A549 (cell line): Measurements from ENCODE around the gene MOB2. TPM values are rescaled to one million over a fixed set of nuclear protein-coding genes. Genes with fewer than 3 reads are reported as not detected.

Experiments used
- ATAC-seq, 2 experiments: fragments of 200-7000 bp in 1 of 2; fragments of >200 bp in 1 of 2; cut with Nextera tagmentation in 1 of 2; cut with Tn5 transposase in 1 of 2; 3 replicates each; pipeline versions ENCODE4 v1.8.0 to v1.9.1; 2018 to 2020; ENCODE audit warnings: mild to moderate bottlenecking in 1 of 2, moderate library complexity in 1 of 2
- CTCF ChIA-PET: fragments of 300-600 bp; sonication (Branson Sonifier 250); formaldehyde crosslinking; extraction: SDS; loops from one replicate; lab custom pipeline; 2021; ENCODE audit warnings: antibody characterized with exemption, inconsistent platforms; lab: Yijun Ruan, JAX
- POLR2A ChIA-PET: fragments of 350-600 bp; formaldehyde crosslinking; extraction: SDS; loops from one replicate; lab custom pipeline; 2021; ENCODE audit warnings: antibody characterized with exemption, inconsistent platforms; lab: Yijun Ruan, JAX
- DNase-seq, 2 experiments: peaks; one replicate each; pipeline versions ENCODE4 v3.0.0 to v3.0.0-alpha.2; 2011 to 2016; ENCODE audit warnings: low read depth in 1 of 2, low spot score in 1 of 2
- FAIRE-seq: peaks from 2 replicates; lab custom pipeline; 2011; peaks lifted over from hg19 to GRCh38; lab: Jason Lieb, UNC
- H3K27ac ChIP-seq, 2 experiments: fragments of >200 bp; sonication (Bioruptor Twin); formaldehyde crosslinking; 3 replicates each; pipeline ENCODE4 v1.5.1; 2016 to 2017
- H3K4me1 ChIP-seq: fragments of >200 bp; sonication (Bioruptor Twin); formaldehyde crosslinking; 3 replicates; pipeline ENCODE4 v1.6.1; 2016
- H3K4me2 ChIP-seq: fragments of >200 bp; sonication (Bioruptor Twin); formaldehyde crosslinking; 3 replicates; pipeline ENCODE4 v1.6.1; 2016
- H3K4me3 ChIP-seq: fragments of >200 bp; sonication (Bioruptor Twin); formaldehyde crosslinking; 3 replicates; pipeline ENCODE4 v1.5.1; 2016
- H3K9me3 ChIP-seq: fragments of >200 bp; sonication (Bioruptor Twin); formaldehyde crosslinking; 3 replicates; pipeline ENCODE4 v1.6.1; 2016
- CBX2 ChIP-seq: fragments of 200-600 bp; sonication (generic); IDR thresholded peaks from 2 replicates; pipeline ENCODE4 v1.6.1; 2016; ENCODE audit warnings: low read depth, mild to moderate bottlenecking, borderline replicate concordance
- CBX8 ChIP-seq: fragments of 200-600 bp; sonication (generic); IDR thresholded peaks from 2 replicates; pipeline ENCODE4 v1.6.1; 2016
- CHD4 ChIP-seq: fragments of 200-600 bp; sonication (generic); IDR thresholded peaks from 2 replicates; pipeline ENCODE4 v1.6.1; 2016; ENCODE audit warnings: antibody characterized with exemption, mild to moderate bottlenecking, borderline replicate concordance
- CTCF ChIP-seq: fragments of >200 bp; sonication (Bioruptor Twin); formaldehyde crosslinking; IDR thresholded peaks from 3 replicates; pipeline ENCODE4 v1.5.1; 2016
- EP300 ChIP-seq, 2 experiments: fragments of >200 bp; sonication (Bioruptor Twin); formaldehyde crosslinking; IDR thresholded peaks; 2 replicates in 1 of 2; 3 replicates in 1 of 2; pipeline ENCODE4 v1.6.1; 2016 to 2017
- GATA3 ChIP-seq: IDR thresholded peaks from 2 replicates; pipeline ENCODE4 v1.6.1; 2012; ENCODE audit warnings: borderline replicate concordance
- HDAC2 ChIP-seq: fragments of 200-600 bp; sonication (generic); IDR thresholded peaks from 2 replicates; pipeline ENCODE4 v1.6.1; 2016
- HOXA7 ChIP-seq: fragments of 250-450 bp; sonication (Bioruptor Pico); IDR thresholded peaks from 2 replicates; pipeline ENCODE4 v1.5.0; 2020; ENCODE audit warnings: mild to moderate bottlenecking, moderate library complexity
- KDM1A ChIP-seq: fragments of 200-600 bp; sonication (generic); IDR thresholded peaks from 2 replicates; pipeline ENCODE4 v1.6.1; 2016; ENCODE audit warnings: low read depth, mild to moderate bottlenecking
- KDM5A ChIP-seq: fragments of 200-600 bp; sonication (generic); IDR thresholded peaks from 2 replicates; pipeline ENCODE4 v1.6.1; 2016; ENCODE audit warnings: antibody characterized with exemption, mild to moderate bottlenecking
- MAFK ChIP-seq: fragments of 450-650 bp; IDR thresholded peaks from 2 replicates; pipeline ENCODE4 v1.6.1; 2014; ENCODE audit not compliant: partially characterized antibody
- MYC ChIP-seq: IDR thresholded peaks from 2 replicates; pipeline ENCODE4 v1.6.1; 2012; ENCODE audit warnings: mild to moderate bottlenecking, inconsistent platforms, low read length, improper control_type of control experiment, borderline replicate concordance
- NR3C1 ChIP-seq: fragments of >200 bp; sonication (Bioruptor Twin); formaldehyde crosslinking; IDR thresholded peaks from 3 replicates; pipeline ENCODE4 v1.6.1; 2017
- POLR2A ChIP-seq: IDR thresholded peaks from 2 replicates; pipeline ENCODE4 v1.6.1; 2012; ENCODE audit warnings: mild to moderate bottlenecking, low read length
- RCOR1 ChIP-seq: fragments of 150-350 bp; IDR thresholded peaks from 2 replicates; pipeline ENCODE4 v1.6.1; 2014; ENCODE audit warnings: antibody characterized with exemption, low read length, low read depth
- REST ChIP-seq: fragments of 200-600 bp; sonication (generic); IDR thresholded peaks from 2 replicates; pipeline ENCODE4 v1.6.1; 2016; ENCODE audit warnings: antibody characterized with exemption, mild to moderate bottlenecking, moderate library complexity
- RFX5 ChIP-seq: fragments of 450-650 bp; IDR thresholded peaks from 2 replicates; pipeline ENCODE4 v1.7.1; 2014; ENCODE audit warnings: antibody characterized with exemption, mild to moderate bottlenecking, moderate library complexity
- RNF2 ChIP-seq: fragments of 200-600 bp; sonication (generic); IDR thresholded peaks from 2 replicates; pipeline ENCODE4 v1.6.1; 2016; ENCODE audit warnings: low read depth, mild to moderate bottlenecking, antibody characterized with exemption, moderate library complexity, borderline replicate concordance
- SMC3 ChIP-seq: fragments of >200 bp; sonication (Bioruptor Twin); formaldehyde crosslinking; IDR thresholded peaks from 3 replicates; pipeline ENCODE4 v1.6.1; 2018; ENCODE audit warnings: inconsistent platforms
- SREBF2 ChIP-seq: fragments of 450-650 bp; IDR thresholded peaks from 2 replicates; pipeline ENCODE4 v1.6.1; 2014; ENCODE audit warnings: mild to moderate bottlenecking, moderate library complexity
- TFCP2L1 ChIP-seq: fragments of 250-450 bp; sonication (Bioruptor Pico); IDR thresholded peaks from 2 replicates; pipeline ENCODE4 v1.5.0; 2021; ENCODE audit warnings: mild to moderate bottlenecking
- ZC3H11A ChIP-seq: fragments of 450-650 bp; IDR thresholded peaks from 2 replicates; pipeline ENCODE4 v1.6.1; 2014; ENCODE audit warnings: antibody characterized with exemption, mild to moderate bottlenecking
- ZSCAN20 ChIP-seq: fragments of 250-450 bp; sonication (Bioruptor Pico); IDR thresholded peaks from 2 replicates; pipeline ENCODE4 v1.8.0; 2022; ENCODE audit warnings: mild to moderate bottlenecking, moderate library complexity
- WGBS: methylation state at CpG from one replicate; pipeline ENCODE4 v1.1.6; 2017; ENCODE audit errors: missing lambda C conversion rate; 5-methylcytosine and 5-hydroxymethylcytosine counted together
- polyA plus RNA-seq, 4 experiments: library from polyadenylated mRNA; depleted of rRNA in 3 of 4; stranded (reverse); fragments of >200 nt; fragmentation: RNase III in 1 of 4; extraction: RNeasy Plus Mini Kit Qiagen cat#74134 plus additional on column Dnase treatment in 1 of 4; gene quantifications; 2 replicates in 3 of 4; 3 replicates in 1 of 4; pipeline ENCODE4 v1.2.3, GENCODE V29; 2011 to 2017
- TF ChIP-seq, protein P1 (sequence below): fragments of 450-650 bp; IDR thresholded peaks from 2 replicates; pipeline ENCODE4 v1.6.1; 2014; ENCODE audit warnings: antibody characterized with exemption
- TF ChIP-seq, protein P2 (sequence below): fragments of 250-450 bp; sonication (Bioruptor Pico); IDR thresholded peaks from 2 replicates; pipeline ENCODE4 v1.5.0; 2020; ENCODE audit warnings: low read depth, mild to moderate bottlenecking, moderate library complexity
- TF ChIP-seq, protein P3 (sequence below): fragments of 150-350 bp; IDR thresholded peaks from 2 replicates; pipeline ENCODE4 v1.6.1; 2014; ENCODE audit warnings: low read depth, mild to moderate bottlenecking, low read length

The MOB2 gene
- polyA plus RNA-seq, 2 of the 4 experiments (the other 2 are of a cell fraction) = 25.4 to 38.2 TPM

DNA sequence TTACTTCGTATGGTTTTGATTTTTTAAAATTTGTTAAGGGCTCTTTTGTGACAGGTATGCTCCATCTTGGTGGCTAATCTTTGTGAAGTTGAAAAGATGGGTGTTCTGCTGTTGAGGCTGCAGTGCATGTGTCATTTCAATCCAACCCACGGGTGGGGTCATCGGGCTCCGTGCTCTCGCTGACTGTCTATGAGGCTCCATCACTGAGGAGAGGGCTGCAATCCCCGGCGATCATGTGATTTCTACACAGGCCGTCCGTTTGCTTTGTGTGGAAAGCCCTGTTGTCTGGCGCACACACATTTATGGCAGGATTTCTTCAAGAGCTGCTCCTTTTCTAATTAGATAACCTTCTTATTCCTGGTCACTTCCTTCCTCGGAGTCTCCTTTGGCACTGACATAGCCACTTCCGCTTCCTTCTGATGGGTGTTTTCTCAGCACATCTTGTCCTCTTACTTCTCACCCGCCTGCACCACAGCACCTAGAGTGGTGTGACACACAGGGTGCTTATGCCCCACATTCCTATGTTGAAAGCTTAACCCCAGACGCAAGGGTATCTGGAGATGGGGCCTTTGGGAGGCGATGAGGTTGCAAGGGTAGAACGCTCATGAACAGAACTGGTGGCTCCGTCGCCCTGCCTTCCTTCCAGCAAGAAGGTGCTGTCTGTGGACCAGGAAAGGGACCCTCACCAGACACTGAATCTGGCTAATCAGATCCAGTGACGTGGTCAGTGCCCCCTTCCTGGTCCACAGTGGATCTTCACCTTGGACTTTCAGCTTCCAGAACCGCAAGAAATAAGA, 9.4 kb downstream of the MOB2 start:
- DNase-seq (no peak), ATAC-seq (no peak), FAIRE-seq (no peak)
- ChIA-PET CTCF (interaction anchor here (1.6 kb wide), 1 partner anchor 38 kb away, joined by 5 read pairs; no protein-coding TSS in a partner anchor), POLR2A (no interaction called here)
- Histone ChIP-seq H3K4me3 (no peak overlapping the region), H3K27ac (no peak overlapping the region), H3K4me2 (no peak overlapping the region), H3K4me1 (no peaks in the 10 kb centered on the region), H3K9me3 (no peaks in the 10 kb centered on the region)
- TF ChIP-seq HDAC2 = no peak
- TF ChIP-seq MAFK = no peak
- TF ChIP-seq KDM1A = no peak
- no peak for TF ChIP-seq POLR2A
- TF ChIP-seq KDM5A = no peak
- no peak for TF ChIP-seq EP300 (IDR thresholded peaks at IDR 0.05)
- no peak for TF ChIP-seq CTCF
- no peak for TF ChIP-seq CBX2
- no peak for TF ChIP-seq SREBF2
- no peak for TF ChIP-seq REST
- TF ChIP-seq RNF2 = no peak
- no peak for TF ChIP-seq CHD4
- TF ChIP-seq, protein P1, sequence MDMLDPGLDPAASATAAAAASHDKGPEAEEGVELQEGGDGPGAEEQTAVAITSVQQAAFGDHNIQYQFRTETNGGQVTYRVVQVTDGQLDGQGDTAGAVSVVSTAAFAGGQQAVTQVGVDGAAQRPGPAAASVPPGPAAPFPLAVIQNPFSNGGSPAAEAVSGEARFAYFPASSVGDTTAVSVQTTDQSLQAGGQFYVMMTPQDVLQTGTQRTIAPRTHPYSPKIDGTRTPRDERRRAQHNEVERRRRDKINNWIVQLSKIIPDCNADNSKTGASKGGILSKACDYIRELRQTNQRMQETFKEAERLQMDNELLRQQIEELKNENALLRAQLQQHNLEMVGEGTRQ = no peak
- no peak for TF ChIP-seq CBX8
- 91% methylated on average over 20 of the region's 20 CpGs for WGBS

DNA sequence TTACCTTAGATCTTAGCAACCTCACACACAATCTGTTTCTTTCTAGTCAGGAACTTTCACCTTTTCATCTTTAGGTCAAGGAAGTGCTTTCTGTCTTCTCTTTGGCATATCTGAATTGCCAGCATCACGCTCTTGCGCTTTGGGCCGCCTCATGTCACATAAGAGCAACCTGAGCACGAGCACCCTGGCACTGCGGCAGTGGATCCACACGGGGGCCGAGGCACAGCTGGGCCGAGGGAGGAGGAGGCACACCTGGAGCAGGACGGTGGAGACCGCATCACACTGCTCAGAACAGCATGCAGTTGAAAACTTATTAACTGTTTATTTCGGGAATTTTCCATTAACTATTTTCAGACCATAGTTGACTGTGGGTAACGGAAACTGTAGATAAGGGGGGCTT, 10.7 kb downstream of the MOB2 start:
- no peak for TF ChIP-seq TFCP2L1 (CRISPR knock-in tag)
- no peak for TF ChIP-seq HDAC2
- TF ChIP-seq ZC3H11A = no peak
- TF ChIP-seq HOXA7 = no peak
- TF ChIP-seq CTCF = no peak
- no peak for TF ChIP-seq CBX2
- TF ChIP-seq GATA3 = no peak
- TF ChIP-seq RFX5 = no peak
- TF ChIP-seq RCOR1 = no peak
- no peak for TF ChIP-seq SMC3
- TF ChIP-seq, protein P2, sequence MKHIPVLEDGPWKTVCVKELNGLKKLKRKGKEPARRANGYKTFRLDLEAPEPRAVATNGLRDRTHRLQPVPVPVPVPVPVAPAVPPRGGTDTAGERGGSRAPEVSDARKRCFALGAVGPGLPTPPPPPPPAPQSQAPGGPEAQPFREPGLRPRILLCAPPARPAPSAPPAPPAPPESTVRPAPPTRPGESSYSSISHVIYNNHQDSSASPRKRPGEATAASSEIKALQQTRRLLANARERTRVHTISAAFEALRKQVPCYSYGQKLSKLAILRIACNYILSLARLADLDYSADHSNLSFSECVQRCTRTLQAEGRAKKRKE (CRISPR knock-in tag) = no peak
- TF ChIP-seq KDM5A = no peak
- TF ChIP-seq ZSCAN20 (CRISPR knock-in tag) = no peak
- TF ChIP-seq NR3C1 = no peak
- TF ChIP-seq, protein P3, sequence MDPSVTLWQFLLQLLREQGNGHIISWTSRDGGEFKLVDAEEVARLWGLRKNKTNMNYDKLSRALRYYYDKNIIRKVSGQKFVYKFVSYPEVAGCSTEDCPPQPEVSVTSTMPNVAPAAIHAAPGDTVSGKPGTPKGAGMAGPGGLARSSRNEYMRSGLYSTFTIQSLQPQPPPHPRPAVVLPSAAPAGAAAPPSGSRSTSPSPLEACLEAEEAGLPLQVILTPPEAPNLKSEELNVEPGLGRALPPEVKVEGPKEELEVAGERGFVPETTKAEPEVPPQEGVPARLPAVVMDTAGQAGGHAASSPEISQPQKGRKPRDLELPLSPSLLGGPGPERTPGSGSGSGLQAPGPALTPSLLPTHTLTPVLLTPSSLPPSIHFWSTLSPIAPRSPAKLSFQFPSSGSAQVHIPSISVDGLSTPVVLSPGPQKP = no peak
- no peak for TF ChIP-seq MYC
- POLR2A ChIA-PET = no interaction called here
- Histone ChIP-seq H3K4me2 (no peak overlapping the region), H3K9me3 (no peaks in the 10 kb centered on the region), H3K27ac (no peak overlapping the region), H3K4me3 (no peak overlapping the region), H3K4me1 (no peaks in the 10 kb centered on the region)
- WGBS = 97% methylated on average over 12 of the region's 12 CpGs
- DNase-seq = no peak
- ATAC-seq = no peak
- CTCF ChIA-PET = no interaction called here
- no peak for FAIRE-seq
